H1 (cell line): ENCODE data around the gene TMEM245. TPM values are rescaled to one million over a fixed set of nuclear protein-coding genes. Genes with fewer than 3 reads are reported as not detected.
A peak's percentile ranks its signal among the peaks of the same experiment; 100 is the strongest.

ENCODE experiments used
- ASH2L ChIP-seq: fragments of 200-600, 300-600 bp; sonication (generic); IDR thresholded peaks from one replicate; pipeline ENCODE4 v1.7.1; 2017; ENCODE audit warnings: low read length
- CHD7 ChIP-seq: fragments of 300-600 bp; sonication (generic); IDR thresholded peaks from 2 replicates; pipeline ENCODE4 v1.7.1; 2012; ENCODE audit warnings: low read length, moderate library complexity, mild to moderate bottlenecking, inconsistent platforms; ENCODE audit not compliant: insufficient replicate concordance
- CTBP2 ChIP-seq: IDR thresholded peaks from 2 replicates; pipeline ENCODE4 v1.7.0; 2011; ENCODE audit warnings: borderline replicate concordance, mild to moderate bottlenecking, moderate library complexity, mixed read lengths, low read length; ENCODE audit not compliant: insufficient read depth, insufficient read length
- CTCF ChIP-seq, 3 experiments: IDR thresholded peaks; 1 replicate in 2 of 3; 2 replicates in 1 of 3; pipeline versions ENCODE4 v1.5.1 to v1.6.1; 2011; ENCODE audit warnings: low read length in 3 of 3, mild to moderate bottlenecking in 3 of 3, inconsistent platforms in 2 of 3, low read depth in 1 of 3, moderate library complexity in 1 of 3; ENCODE audit not compliant: insufficient read depth in 1 of 3; ENCODE audit errors: control extremely low read depth in 1 of 3
- SIN3A ChIP-seq, 2 experiments: IDR thresholded peaks in 1 of 2; conservative IDR thresholded peaks in 1 of 2; 2 replicates each; pipeline ENCODE4 v1.6.1; 2011 to 2012; ENCODE audit warnings: low read length in 2 of 2, improper control_type of control experiment in 1 of 2, low read depth in 1 of 2, mild to moderate bottlenecking in 1 of 2
- YY1 ChIP-seq: IDR thresholded peaks from 2 replicates; pipeline ENCODE4 v1.6.1; 2011; ENCODE audit warnings: low read depth, mild to moderate bottlenecking, low read length
- polyA plus RNA-seq, 7 experiments: library from polyadenylated mRNA; depleted of rRNA in 3 of 7; stranded (reverse) in 5 of 7; unstranded in 2 of 7; fragments of >200 nt in 5 of 7; fragments of 200-250 nt in 2 of 7; gene quantifications; 1 replicate in 5 of 7; 2 replicates in 1 of 7; 4 replicates in 1 of 7; pipeline versions ENCODE4 v1.2.1 to v1.2.3, GENCODE V29; 2011 to 2013; ENCODE audit warnings: missing spikeins in 2 of 7, mixed read lengths in 2 of 7
- total RNA-seq: library from RNA; stranded (reverse); fragmentation: NEBNext Ultra II Directional; extraction: Animal tissue kit (Norgen Biotek cat#: 25700); gene quantifications from 2 replicates; pipeline ENCODE4 v1.2.1, GENCODE V29; 2021

Gene TMEM245
- total and polyA plus RNA-seq, 2 of the 8 experiments (the other 6 are each of a cell fraction or from before 2014, with no cell fraction given), result 44.3 to 45.8 TPM

- TF ChIP-seq CHD7 (no peak), SIN3A (conservative IDR thresholded peaks at IDR 0.05 in 1 of 2, IDR thresholded peaks at IDR 0.05 in 1 of 2; ENCODE audit: low read depth in 1 of 2, low read length in 2 of 2) (peak in 1 of 2 experiments; percentile 63; a peak in 1 of 4 replicates), YY1 (0 out of 2 replicates have a peak, but pooled peaks have one; percentile 27), ASH2L (no peak), CTBP2 (no peak), CTCF (IDR thresholded peaks at IDR 0.05; ENCODE audit: control extremely low read depth in 1 of 3, insufficient read depth in 1 of 3, low read depth in 1 of 3, low read length in 3 of 3) (no peak)
These were observed 105.8 kb downstream of the TMEM245 start (continued) for GRCh38 chr9:109013679-109014607.
